B cell (primary cell): Measurements from ENCODE around the gene KDM6B.

Experiments
- CTCF ChIP-seq: fragments of 200-600 bp; IDR thresholded peaks from one replicate; pipeline ENCODE4 v1.8.0; 2022; ENCODE audit warnings: antibody characterized with exemption, mild to moderate bottlenecking
- EZH2 ChIP-seq: IDR thresholded peaks from 2 replicates; pipeline ENCODE4 v1.6.1; 2012; ENCODE audit warnings: borderline replicate concordance, low read depth, mild to moderate bottlenecking, moderate library complexity, low read length; ENCODE audit not compliant: insufficient read depth, poor library complexity, severe bottlenecking

- TF ChIP-seq CTCF (no peak), EZH2 (no peak)
Measured at GRCh38 chr17:7841915-7842379, 7.9 kb downstream of the KDM6B start.
